ENCODE results near the gene TMC7.

The TMC7 gene

DNA sequence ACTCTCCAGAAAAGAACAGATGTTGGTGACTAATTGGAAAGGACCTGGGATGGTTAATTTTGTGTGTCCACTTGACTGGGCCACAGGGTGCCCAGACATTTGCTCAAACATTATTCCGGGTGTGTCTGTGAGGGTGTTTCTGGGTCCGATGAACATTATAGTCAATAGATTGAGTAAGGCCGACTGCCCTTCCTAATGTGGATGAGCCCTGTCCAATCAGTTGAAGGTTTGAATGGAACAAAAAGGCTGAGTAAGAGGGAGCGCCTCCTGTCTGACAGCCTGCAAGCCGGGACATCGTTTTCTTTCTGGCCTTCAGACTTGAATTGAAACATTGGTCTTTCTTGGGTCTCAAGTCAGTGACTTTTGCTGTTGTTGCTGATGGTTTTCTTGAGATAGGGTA, 107.2 kb downstream of the TMC7 start:
- DNase-seq (ENCODE audit: low spot score), result no peak

DNA sequence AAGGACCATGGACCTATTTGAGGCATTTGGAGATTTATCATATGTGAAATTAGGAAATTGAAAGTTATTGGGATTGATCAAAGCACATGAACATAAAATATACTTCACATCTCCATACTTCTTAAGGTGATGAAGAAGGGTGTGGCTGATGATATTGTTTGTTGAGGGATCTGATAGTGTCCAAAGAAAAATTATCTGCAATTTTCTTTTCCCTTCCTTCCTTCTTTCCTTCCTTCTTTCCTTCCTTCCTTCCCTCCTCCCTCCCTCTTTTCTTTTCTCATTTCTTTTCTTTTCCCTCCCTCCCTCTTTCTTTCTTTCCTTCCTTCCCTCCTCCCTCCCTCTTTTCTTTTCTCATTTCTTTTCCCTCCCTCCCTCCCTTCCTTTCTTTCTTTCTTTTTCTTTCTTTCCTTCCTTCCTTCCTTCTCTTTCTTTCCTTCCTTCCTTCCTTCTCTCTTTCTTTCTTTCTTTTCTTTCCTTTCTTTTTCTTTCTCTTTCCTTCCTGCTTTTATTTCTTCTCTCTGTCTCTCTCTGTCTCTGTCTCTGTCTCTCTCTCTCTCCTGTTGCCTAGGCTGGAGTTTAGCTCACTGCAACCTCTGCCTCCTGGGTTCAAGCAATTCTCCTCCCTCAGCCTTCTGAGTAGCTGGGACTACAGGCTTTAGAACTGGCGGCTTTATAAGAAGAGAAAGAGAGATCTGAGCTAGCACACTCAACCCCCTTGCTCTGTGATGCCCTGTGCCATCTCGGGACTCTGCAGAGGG, 109.1 kb downstream of the TMC7 start:
- DNase-seq (ENCODE audit: low spot score), result no peak

DNA sequence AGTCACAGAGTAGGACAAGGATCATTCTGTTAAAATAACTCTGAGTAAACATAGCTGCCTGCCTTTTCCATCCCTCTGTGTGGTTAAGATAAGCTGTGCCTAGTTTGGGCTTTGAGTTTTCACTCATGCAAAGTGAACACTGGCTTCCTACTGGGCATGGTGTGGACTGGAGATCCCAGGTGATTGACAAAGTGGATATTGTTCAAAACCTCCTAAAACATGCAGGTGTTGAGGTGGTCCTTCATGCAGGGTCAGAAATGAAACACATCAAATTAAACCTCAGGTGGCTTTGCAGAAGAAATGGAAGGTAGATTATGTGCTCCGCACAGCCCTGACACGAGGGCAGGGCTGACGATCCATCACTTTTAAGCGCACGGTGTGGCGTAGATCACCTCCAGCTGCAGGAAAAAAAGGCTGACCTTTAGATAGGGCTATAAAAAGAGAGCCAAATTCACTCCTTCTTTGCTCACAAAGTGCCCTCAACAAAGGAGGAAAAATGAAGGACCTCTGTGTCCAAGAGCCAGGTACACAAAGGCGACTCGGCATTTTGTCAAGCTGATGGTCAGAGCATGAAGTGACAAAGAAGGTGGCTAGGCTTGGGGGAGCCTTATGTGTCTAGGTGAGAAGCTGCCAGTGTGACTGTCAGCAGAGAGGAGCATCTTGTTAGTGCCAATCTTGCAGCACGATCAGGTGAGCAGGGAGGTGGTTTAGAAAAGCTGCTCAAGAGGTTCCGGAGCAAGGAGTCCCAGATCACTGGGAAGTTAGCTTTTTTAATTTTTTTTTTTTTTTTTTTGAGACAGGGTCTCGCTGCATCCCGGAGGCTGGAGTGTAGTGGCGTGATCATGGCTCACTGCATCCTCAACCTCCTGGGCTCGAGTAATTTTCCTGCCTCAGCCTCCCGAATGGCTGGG, 110.2 kb downstream of the TMC7 start:
- no peak for DNase-seq (ENCODE audit: low spot score)

DNA sequence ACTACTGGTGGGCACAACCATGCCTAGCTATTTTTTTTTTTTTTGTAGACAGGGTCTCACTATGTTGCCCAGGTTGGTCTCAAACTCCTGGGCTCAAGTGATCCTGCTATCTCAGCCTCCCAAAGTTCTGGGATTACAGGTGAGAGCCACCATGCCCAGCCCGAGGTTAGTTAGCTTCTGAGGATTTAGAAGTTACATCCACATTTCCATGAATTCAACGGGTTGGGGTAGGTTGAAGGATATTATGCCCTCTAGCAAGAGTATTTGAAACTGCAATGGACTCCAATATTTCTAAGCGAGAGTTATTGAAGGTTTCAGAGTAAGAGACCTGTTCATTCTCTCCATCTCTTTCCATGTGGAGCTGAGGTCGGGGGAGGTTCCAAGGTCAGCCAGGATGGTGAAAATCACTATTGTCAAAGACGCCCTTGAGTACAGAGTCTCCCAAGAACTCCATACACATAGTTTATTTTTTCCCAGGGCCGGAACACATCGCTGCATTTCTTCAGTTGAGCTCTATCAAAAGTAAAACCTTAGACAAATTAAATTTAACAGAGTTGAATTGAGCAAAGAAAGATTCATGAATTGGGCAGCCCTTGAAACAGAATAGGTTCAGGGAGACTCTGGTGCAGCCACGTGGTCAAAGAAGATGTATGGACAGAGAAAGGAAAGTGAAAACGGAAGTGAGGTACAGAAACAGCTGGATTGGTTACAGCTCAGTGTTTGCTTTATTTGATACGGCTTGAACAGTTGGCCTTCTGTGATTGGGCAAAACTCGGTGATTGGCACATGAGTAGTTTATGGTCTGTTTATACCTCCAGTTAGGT, 111.0 kb downstream of the TMC7 start:
- DNase-seq (ENCODE audit: low spot score), result no peak

DNA sequence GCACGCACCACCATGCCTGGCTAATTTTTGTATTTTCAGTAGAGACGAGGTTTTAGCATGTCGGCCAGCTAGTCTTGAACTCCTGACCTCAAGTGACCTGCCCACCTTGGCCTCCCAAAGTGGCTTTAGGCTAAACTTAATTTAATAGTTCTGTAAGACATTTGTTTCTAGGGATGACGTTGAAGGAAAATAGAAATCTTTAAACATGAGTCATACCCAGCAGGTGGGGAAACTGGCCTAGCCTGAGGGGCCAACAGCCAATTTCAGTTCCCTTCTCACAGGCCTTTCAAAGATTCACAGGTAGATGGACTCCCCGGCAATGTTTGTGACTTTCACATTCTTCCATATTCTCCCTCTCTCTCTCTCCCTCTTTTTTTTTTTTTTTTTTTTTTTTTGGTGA, 111.9 kb downstream of the TMC7 start:
- no peak for DNase-seq (ENCODE audit: low spot score)

DNA sequence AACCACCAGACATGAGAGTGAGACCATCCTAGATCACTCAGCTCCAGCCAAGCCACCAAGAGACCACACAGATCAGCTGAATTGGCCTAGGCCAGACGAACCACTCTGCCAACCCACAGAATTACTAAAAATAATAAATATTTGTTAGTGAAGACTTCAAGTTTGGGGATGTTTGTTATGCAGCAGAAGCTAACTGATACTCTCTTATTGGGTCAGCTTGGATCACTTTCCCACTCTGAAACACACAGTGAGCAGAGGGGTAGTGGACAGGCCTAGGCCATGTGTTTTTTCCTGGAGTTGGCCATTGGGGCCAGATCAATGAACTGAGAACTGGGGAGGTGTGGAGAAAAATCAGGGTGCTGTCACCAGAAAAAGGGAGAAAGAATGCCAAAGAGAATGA, 114.4 kb downstream of the TMC7 start:
- DNase-seq (ENCODE audit: low spot score), result no peak

DNA sequence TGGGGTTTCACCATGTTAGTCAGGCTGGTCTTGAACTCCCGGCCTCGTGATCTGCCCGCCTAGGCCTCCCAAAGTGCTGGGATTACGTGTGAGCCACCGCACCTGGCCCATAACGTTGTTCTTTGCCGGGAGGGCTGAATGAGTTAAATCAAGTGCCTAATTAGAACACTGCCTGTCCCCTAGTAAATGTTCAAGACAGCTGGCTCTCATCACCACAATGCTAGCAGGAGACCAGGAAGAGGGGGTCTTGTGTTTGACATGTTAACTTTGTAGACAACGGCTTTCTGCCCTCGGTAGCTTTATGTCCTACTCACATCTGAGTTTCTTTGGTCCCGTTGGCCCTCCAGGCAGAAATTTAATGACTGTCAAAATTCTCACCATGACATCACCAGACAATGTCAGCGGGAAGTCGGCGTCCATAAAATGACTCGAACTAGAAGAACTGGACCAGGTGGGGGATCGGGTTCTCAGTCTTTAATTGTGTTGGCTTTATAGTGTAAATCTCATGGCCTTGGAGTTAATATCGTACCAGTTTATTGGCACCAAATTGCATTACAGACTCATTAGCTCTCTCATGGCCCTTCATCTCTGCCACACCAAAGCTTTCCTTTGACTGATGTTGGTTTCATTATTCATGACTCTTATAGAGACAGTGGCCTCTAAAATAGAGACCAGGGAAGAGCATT, 118.6 kb downstream of the TMC7 start:
- DNase-seq (ENCODE audit: low spot score), result no peak

DNA sequence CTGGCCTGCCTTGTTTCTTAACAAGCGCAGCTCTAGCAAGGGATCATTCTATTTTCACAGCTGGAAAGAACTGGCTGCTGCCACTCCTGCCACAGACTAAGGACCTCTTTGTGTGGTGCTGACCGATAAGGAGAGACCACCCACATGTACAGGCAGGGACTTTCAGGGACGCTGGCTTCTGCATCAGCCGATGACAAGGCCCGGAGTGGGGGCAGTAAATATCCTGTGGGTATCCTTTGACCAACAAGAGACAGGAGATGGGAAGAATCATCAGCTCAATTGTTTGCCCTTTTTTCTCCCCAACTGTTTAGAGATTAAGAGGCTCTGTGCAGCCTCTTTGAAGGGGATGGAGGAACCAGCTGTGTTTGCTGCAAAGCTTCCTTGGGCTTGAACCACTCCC, 120.9 kb downstream of the TMC7 start:
- no peak for DNase-seq (ENCODE audit: low spot score)

DNA sequence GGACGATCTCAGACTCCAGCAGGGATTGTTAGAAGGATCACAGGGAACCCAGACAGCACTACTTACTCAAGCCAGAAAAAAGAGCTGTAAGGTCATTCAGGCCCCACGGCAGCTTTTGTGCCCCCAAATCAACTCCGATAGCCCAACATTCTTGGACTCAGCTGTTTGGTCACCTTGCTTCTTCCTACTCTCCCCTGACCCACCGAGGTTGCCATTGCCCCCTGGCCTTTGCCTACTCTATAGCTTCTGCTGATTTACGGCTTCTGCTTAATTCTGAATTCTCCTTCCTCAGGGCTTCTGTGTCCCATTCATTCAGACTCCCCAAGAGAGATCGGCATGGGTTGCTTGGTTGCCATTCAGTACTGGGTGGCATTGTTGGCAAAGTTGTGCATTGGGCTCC, 121.4 kb downstream of the TMC7 start:
- no peak for DNase-seq (ENCODE audit: low spot score)

DNA sequence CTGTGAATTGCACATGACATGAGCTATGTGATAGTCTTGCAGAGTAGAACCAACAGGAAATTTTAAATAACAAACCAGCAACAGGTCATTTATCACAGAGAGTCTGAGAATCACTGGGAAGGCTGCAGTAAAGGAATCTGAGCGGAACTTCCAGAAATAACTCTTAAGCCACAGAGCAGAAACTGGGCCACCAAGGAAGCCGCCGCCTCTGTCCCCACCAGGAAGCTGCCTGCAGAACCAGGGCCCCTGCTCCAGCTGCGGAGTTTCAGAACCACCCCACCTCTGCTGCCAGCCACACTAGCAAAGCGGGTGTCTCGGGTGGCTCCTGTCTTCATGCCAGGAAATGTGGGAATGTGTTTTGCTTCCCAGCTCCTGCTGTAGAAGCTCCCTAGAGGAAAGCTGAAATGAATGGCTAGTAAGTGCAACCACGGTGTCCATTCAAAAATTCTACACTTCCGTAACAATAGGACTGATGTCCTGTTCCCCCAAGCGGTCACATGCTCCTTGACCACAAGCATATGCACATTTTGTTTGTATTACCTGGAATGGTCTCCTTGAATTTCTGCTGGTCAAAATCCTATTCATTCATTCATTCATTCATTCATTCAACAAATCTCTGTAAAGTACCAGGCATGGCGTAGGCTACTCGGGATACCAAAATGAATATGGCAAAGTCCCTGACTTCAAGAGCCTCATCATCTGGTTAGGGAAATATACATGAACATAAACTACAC, 122.3 kb downstream of the TMC7 start:
- DNase-seq (ENCODE audit: low spot score), result no peak

DNA sequence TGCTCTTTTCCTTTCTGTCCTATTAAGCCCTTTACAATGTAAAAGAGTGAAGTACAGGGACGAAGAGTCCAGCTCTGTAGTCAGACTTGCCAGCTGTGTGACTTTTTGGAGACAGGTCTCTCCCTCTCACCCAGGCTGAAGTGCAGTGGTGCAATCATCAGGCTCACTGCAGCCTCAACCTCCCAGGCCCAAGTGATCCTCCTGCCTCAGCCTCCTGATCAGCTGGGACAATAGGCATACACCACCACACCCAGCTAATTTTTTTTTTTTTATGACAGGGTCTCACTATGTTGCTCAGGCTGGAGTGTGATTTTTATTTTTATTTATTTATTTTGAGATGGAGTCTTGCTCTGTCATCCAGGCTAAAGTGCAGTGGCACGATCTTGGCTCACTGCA, 122.9 kb downstream of the TMC7 start:
- DNase-seq (ENCODE audit: low spot score), result no peak

DNA sequence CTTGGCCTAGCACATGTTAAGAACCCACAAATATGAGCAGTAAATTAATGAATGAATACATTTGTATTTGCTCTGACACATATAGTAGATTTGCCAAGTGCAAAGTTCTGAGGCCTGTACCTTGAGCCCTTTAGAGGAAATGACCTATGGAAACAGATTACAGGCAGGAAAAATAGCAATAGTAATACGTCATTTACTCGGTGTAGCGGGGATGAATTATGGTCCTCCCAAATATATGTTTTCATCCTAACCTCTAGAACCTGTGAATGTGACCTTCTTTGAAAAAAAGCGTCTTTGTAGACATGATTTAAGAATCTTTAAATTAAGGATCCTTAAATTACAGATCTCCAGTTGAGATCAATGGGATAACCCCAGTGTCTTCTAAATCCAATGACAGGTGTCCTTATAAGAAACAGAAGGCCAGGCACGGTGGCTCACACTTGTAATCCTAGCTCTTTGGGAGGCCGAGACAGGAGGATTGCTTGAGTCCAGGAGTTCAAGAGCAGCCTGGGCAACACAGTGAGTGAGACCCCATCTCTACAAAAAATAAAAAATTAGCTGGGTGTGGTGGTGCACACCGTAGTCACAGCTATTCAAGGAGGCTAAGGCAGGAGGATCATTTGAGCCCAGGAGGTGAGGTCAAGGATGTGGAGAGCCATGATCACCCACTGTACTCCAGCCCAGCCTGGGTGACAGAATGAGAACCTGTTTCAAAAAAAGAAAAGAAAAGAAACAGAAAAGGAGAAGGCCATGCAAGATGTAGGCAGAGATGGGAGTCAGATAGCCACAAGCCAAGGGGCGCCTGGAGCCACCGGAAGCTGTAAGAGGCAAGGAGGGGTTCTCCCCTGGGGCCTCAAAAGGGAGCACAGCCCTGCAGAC, 124.9 kb downstream of the TMC7 start:
- DNase-seq (ENCODE audit: low spot score), result no peak

DNA sequence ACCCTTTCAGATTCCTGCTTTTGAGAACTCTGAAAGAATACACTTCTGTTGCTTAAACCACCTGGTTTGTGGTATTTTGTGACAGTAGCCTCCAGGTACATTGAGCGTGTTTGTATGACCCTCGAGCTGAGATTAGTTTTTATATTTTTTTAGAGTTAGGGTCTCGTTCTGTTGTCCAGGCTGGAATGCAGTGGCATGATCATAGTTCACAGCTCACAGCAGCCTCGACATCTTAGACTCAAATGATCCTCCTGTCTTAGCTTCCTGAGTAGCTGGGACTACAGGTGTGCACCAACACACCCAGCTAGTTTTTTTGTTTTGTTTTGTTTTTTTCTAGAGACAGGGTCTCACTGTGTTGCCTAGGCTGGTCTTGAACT, 125.5 kb downstream of the TMC7 start:
- DNase-seq (ENCODE audit: low spot score), result no peak

DNA sequence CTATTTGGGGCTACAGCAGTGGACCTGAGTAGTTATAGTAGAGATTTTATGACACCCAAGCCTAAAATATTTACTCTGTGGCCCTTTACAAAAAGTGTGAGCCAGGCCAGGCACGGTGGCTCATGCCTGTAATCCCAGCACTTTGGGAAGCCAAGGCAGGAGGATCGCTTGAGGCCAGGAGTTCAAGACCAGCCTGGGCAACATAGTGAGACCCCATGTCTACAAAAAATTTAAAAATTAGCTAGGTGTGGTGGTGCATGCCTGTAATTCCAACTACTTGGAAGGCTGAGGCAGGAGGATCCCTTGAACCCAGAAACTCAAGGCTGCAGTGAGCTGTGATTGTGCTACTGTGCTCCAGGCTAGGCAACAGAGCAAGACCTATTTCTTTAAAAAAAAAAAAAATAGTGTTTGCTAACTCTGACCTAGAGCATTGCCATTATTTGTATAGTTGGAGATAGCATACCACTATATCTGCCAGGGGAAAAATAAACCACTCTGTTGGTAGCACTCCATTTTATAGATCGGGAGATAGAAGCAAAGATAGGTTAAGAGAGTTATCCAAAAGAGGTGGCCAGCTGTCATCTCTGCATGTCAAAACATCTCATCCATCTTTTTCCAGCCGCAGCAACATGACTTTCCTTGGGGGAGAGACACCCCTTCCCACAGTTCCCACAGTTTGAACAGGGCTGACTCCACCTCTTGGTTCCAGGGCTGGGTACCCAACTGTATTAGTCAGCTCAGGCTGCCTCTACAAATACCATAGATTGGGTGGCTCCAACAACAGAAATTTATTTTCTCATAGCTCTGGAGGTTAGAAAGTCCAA, 127.0 kb downstream of the TMC7 start:
- no peak for DNase-seq (ENCODE audit: low spot score)

DNA sequence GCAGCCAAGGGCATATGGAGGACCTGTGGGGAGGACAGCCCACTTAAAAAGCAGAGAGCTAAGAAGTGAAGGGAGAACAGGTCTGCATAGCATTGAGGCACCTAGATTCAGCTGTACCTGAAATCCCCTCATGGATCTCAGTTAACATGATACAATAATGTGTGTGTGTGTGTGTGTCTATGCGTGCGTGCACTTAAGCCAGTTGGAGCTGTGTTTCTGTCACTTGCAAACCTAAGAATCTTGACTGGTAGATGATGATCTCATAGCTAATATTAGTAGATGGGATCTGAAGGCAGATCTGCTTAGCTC, 128.3 kb downstream of the TMC7 start:
- DNase-seq (ENCODE audit: low spot score), result no peak
